ENCODE data around the gene VEPH1.

Gene VEPH1

GRCh38 chr3:157280786-157281185, 222.4 kb downstream of the VEPH1 start:
- DNase-seq = no peak
- intact Hi-C loops (cut with DNase I) = no loop called here

- intact Hi-C loops (cut with DNase I) = no loop called here
- DNase-seq = no peak
These were observed 222.9 kb downstream of the VEPH1 start for GRCh38 chr3:157280354-157280753.

GRCh38 chr3:157279237-157279636, 224.0 kb downstream of the VEPH1 start:
- intact Hi-C loops (cut with DNase I) = no loop called here
- DNase-seq = no peak

GRCh38 chr3:157276801-157277200, 226.4 kb downstream of the VEPH1 start:
- intact Hi-C loops (cut with DNase I) = no loop called here
- DNase-seq = no peak

GRCh38 chr3:157275832-157276231, 227.4 kb downstream of the VEPH1 start:
- intact Hi-C loops (cut with DNase I) = no loop called here
- no peak for DNase-seq

- no peak for DNase-seq
- intact Hi-C loops (cut with DNase I) = no loop called here
These were observed 228.5 kb downstream of the VEPH1 start for GRCh38 chr3:157274644-157275137.

- no peak for DNase-seq
- intact Hi-C loops (cut with DNase I) = no loop called here
These were observed 231.8 kb downstream of the VEPH1 start for GRCh38 chr3:157271283-157271882.

- no peak for DNase-seq
These were observed 235.2 kb downstream of the VEPH1 start for GRCh38 chr3:157268026-157268425.

GRCh38 chr3:157265931-157266330, 237.3 kb downstream of the VEPH1 start:
- DNase-seq = no peak

More at GRCh38 chr3:157268026-157268425, 235.2 kb downstream of the VEPH1 start:
- intact Hi-C loops (cut with DNase I) = no loop called here

GRCh38 chr3:157263027-157263426, 240.2 kb downstream of the VEPH1 start:
- intact Hi-C loops (cut with DNase I) = no loop called here
- no peak for DNase-seq

More at GRCh38 chr3:157265931-157266330, 237.3 kb downstream of the VEPH1 start:
- intact Hi-C loops (cut with DNase I) = no loop called here

- intact Hi-C loops (cut with DNase I) = no loop called here
- no peak for DNase-seq
These were observed 242.2 kb downstream of the VEPH1 start for GRCh38 chr3:157261000-157261399.

- DNase-seq = no peak
- intact Hi-C loops (cut with DNase I) = no loop called here
These were observed 243.4 kb downstream of the VEPH1 start for GRCh38 chr3:157259825-157260224.

GRCh38 chr3:157257101-157257500, 246.1 kb downstream of the VEPH1 start:
- intact Hi-C loops (cut with DNase I) = no loop called here

GRCh38 chr3:157255797-157256196, 247.4 kb downstream of the VEPH1 start:
- DNase-seq = no peak
- intact Hi-C loops (cut with DNase I) = no loop called here

More at GRCh38 chr3:157257101-157257500, 246.1 kb downstream of the VEPH1 start:
- no peak for DNase-seq

GRCh38 chr3:157251685-157252084, 251.5 kb downstream of the VEPH1 start:
- no peak for DNase-seq
- intact Hi-C loops (cut with DNase I) = no loop called here

GRCh38 chr3:157249606-157250005, 253.6 kb downstream of the VEPH1 start:
- peak in 1 of 10 donors; percentile 28 for DNase-seq
- intact Hi-C loops (cut with DNase I) = no loop called here

- intact Hi-C loops (cut with DNase I) = no loop called here
- peak in 2 of 10 donors; percentile 17 to 81 for DNase-seq
These were observed 254.4 kb downstream of the VEPH1 start for GRCh38 chr3:157248590-157249422.

- DNase-seq = peak in 1 of 10 donors; percentile 14
- intact Hi-C loops (cut with DNase I) = no loop called here
These were observed 255.8 kb downstream of the VEPH1 start for GRCh38 chr3:157247391-157247790.

GRCh38 chr3:157242836-157243235, 260.4 kb downstream of the VEPH1 start:
- intact Hi-C loops (cut with DNase I) = no loop called here

GRCh38 chr3:157241599-157241998, 261.6 kb downstream of the VEPH1 start:
- intact Hi-C loops (cut with DNase I) = no loop called here
- DNase-seq = no peak

More at GRCh38 chr3:157242836-157243235, 260.4 kb downstream of the VEPH1 start:
- DNase-seq = no peak

GRCh38 chr3:157240408-157240807, 262.8 kb downstream of the VEPH1 start:
- intact Hi-C loops (cut with DNase I) = no loop called here
- no peak for DNase-seq

All from posterior cingulate gyrus (tissue), 11 donors.